GM21360 (cell line): ENCODE data around the gene KDM2B.
"Not testable (repeated sequence)": the region's sequence is repeated elsewhere in the genome, so short reads cannot be mapped to it uniquely, and the experiment has no call there.

Source experiments
- ATAC-seq: cut with Tn5 transposase; IDR thresholded peaks from one replicate; pipeline ENCODE4 v1.9.1; 2021; ENCODE audit warnings: mild to moderate bottlenecking, moderate library complexity; ENCODE audit not compliant: unreplicated experiment

The KDM2B gene

DNA sequence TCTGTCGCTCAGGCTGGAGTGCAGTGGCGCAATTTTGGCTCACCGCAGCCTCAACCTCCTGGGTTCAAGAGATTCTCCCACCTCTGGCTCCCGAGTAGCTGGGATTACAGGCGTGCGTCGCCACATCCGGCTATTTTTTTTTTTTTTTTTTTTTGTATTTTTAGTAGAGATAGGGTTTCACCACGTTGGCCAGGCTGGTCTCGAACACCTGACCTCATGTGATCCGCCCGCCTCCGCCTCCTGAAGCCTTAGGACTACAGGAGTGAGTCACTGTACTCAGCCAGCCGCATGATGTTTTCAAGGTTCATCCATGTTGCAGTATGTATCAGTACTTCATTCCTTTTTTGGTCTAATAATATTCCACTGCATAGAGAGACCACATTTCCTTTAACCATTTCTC is 183.3 kb downstream of the KDM2B start:
- ATAC-seq: no peak

DNA sequence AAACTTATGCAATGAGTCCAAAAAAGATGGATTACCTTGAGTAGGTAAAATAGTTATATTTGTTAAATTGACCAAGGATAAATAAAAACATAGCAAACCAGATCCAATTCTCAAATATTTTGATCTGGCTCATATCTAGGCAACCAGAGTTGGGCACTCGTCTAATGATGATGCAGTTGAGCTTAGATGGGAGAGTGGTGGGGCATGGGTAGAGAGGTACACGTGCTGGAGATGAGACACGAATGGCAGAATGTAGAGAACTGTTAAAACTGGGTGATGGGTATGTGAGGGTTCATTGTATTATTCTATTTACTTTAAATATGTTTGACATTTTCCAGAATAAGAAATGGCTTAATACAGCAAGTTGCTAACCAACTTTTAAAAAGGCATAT is 188.5 kb downstream of the KDM2B start:
- no peak for ATAC-seq

DNA sequence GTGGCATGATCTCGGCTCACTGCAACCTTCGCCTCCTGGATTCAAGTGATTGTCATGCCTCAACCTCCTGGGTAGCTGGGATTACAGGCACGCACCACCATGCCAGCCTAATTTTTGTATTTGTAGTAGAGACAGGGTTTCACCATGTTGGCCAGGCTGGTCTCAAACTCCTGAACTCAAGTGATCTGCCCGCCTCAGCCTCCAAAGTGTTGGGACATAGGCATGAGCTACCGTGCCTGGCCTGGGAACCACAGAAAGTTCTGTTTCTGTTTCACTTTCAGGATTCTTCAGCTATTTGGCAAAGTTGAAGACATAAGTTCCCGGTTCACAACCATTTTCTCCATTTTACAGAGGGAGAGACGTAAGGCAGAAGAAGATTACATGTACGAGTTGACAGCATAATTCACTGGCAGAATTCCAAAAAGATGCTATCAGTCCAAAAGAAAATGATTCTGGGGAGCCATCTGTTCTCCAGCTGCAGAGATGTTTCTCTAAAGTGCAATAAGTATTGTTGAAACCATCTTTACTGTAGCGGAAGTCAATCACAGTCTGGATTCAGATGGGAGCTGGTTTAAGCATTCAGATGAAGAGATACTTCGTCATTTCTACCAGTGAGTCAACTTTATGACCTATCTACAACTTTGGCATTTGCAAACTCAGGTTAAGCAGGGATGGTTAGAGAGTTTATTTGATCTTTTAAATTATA is 189.1 kb downstream of the KDM2B start:
- no peak for ATAC-seq

DNA sequence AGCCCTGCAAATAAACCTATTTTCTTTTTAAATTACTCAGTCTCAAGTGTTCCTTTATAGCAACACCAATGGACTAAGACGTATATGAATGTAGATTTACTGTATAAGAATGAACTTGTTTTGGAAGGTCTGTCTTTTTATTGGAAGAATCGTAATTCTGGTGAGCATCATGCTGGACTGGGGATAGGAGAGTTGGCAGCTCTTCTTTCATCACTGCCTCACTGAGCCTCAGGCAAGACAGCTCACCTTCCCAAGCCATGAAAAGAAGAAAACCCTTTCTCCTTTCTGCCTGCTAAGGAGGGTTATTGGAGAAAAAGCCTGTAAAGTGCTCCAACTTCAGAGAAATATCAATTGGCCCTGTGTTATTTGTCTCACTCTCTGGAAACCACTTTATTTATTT is 190.0 kb downstream of the KDM2B start:
- no peak for ATAC-seq

DNA sequence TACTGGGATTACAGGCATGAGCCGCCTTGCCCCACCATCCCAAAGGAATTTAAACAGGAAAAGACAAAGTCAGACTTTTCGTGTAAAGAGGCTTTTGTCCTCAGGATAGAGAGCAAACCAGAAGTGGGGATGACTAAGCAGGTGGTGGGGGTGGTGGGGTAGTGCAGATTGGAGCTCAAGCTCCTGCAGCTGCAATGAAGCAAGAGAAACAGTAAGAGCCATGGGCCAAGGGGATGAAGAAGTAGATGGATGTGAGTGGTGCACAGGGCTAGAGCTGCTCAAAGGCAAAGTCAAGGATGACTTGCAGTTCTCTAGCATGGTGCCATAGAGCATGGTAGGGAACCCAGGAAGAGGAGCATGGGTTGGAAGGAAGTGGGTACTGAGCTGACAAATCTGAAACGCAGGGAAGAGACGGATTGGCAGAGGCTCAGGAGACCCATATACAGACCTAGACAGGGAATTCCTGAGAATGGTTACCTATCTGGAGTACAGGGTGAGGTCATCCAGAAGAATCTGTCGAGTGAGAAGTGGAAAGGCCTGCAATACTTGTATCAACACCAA is 192.3 kb downstream of the KDM2B start:
- no peak for ATAC-seq

DNA sequence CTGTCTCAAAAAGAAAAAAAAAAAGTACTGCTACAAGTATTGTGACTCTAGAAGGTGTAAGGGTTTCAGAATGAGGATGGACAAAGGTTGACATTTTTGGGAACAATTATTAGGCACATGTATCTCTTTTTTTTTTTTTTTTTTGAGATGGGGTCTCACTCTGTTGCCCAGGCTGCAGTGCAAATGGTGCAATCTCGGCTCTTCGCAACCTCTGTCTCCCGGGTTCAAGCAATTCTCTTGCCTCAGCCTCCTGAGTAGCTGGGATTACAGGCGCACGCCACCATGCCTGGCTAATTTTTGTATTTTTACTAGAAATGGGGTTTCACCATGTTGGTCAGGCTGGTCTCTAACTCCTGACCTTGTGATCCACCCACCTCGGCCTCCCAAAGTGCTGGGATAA is 195.9 kb downstream of the KDM2B start:
- not testable (repeated sequence) for ATAC-seq

DNA sequence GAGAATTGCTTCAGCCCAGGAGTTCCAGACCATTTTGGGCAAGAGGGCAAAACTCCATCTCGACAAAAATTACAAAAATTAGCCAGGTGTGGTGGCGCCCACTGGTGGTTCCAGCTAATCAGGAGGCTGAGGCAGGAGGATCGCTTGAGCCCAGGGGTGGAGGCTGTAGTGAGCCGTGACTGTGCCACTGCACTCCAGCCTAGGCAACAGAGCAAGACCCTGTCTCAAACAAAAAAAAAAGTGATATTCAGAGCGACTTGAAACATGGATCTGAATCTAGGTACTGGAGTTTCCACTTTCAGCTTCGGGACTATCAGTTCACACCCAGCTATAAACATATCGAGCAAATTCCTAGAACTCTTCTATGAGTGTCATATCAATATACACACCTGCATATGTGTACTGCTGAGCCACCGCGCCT is 197.2 kb downstream of the KDM2B start:
- ATAC-seq: no peak

DNA sequence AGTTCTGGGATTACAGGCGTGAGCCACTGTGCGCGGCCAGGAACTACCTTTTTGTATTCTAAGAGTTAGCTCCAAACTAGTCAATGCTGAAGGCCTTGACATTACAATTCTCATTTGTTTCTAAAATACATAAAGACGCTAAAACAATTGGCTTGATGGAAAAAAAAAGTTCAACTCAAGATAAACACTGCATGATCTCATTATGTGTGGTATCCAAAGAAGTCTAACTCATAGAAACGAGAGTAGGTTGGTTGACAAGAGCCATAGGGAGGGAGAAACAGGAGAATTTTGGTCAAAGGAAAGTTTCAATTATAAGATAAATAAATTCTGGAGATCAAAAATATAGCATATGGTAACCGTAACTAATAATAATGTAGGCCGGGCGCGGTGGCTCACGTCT is 200.9 kb downstream of the KDM2B start:
- ATAC-seq: no peak
